DMS114 treated with DMSO at 0.1 percent for 48 hours (cell line): ENCODE data around the gene METAP2.
A peak's percentile ranks its signal among the peaks of the same experiment; 100 is the strongest.
"Not testable (repeated sequence)": the region's sequence is repeated elsewhere in the genome, so short reads cannot be mapped to it uniquely, and the experiment has no call there.

Experiments
- DNase-seq: peaks from one replicate; lab custom pipeline; 2025; ENCODE audit not compliant: unreplicated experiment; lab: John Stamatoyannopoulos, UW

Gene METAP2

GRCh38 chr12:95473884-95474659 lies at the start of gene METAP2:
Gene METAP2 (plus strand): TSS chr12:95474152. CDS start chr12:95474180, 28 bp downstream.
- peak; percentile 94 for DNase-seq

- DNase-seq, result no peak
Measured at GRCh38 chr12:95424271-95424994, 49.5 kb upstream of the METAP2 start.

DNA sequence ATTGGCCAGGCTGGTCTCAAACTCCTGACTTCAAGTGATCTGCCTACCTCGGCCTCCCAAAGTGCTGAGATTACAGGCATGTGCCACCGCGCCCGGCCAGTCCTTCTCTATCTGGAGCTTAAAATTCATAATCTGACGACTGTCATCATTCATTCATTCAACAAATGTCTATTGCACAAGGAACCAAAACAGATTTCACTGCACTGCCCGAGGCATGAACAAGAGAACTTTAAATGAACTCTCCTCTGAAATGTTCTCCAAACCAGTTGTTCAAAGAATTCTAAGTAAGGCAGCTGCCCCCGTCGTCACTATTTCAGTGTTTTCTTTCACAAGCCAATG lies 44.8 kb upstream of the METAP2 start:
- no peak for DNase-seq

- DNase-seq, result no peak
Measured at GRCh38 chr12:95431120-95431519, 42.8 kb upstream of the METAP2 start.

GRCh38 chr12:95435355-95435754 lies 38.6 kb upstream of the METAP2 start:
- no peak for DNase-seq

DNA sequence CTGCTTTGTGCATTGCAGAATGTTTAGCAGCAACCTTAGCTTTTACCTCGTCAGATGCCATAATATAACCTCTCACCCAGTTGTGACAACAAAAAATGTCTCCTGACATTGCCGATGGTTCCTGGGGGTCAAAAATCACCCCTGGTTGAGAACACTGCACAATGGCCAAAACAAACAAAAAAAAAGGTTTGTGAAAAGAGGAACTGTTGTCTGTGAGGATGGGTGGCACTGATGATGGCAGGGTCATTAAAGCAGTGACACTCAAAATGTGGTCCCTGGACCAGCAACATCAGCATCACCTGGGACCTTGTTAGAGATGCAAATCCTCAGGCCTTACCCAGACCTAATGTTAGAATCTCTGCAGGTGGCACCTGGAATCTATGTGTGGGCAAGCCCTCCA lies 36.4 kb upstream of the METAP2 start:
- DNase-seq, result no peak

GRCh38 chr12:95439461-95440230 lies 34.3 kb upstream of the METAP2 start:
- DNase-seq, result no peak

GRCh38 chr12:95440401-95440800 lies 33.6 kb upstream of the METAP2 start:
- no peak for DNase-seq

DNA sequence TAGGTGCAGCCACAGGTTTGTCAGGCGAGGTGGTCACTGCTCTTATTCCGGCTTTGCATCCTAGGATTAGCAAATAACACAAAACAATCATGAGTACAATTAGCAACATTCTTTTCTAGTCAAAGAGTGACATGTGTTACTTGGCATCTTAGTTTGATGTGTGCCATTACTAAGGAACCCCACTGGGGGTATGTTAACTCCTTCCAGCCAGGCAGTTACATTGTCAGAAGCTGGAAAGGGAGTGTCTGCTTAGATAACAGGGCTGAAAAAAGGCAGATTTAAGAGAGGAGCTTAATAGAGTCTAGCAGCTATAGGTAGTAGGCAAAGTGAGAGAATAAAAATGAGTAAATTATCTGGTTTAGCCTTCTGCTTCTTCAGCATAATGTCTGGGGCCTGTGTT lies 30.5 kb upstream of the METAP2 start:
- no peak for DNase-seq

DNA sequence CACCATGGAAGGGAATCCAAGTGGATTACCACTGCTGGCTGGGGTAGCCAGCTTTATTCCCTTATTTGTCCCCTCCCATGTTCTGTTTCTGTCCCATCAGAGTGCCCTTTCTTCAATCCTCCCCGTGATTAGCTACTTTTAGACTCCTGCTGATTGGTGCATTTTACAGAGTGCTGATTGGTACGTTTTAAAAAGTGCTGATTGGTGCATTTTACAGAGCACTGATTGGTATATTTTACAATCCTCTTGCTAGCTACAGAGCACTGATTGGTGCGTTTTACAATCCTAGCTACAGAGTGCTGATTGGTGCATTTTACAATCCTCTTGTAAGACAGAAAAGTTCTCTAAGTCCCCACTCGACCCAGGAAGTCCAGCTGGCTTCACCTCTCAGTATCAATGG lies 28.9 kb upstream of the METAP2 start:
- not testable (repeated sequence) for DNase-seq

GRCh38 chr12:95445884-95446505 lies 28.0 kb upstream of the METAP2 start:
- no peak for DNase-seq

DNA sequence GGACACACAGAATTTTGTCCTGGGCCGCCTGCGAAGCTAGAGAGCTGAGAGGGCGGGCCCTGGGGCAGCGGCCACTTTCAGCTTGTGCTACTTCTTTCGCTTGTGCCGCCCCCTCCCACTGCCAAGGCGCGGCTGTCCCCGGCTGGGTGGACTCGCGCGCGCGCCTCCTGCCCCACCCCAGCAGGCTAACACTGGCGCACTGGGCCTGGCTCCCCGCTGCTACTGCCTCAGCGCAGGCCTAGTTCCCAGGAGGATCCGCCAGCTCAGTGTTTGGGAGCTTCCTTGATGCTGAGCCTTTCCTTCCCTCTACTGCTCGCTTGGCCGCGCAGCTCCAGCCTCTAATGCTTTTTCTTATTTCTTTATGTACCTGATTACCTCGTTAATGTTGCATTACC lies 27.4 kb upstream of the METAP2 start:
- DNase-seq, result no peak

- DNase-seq, result not testable (repeated sequence)
Measured at GRCh38 chr12:95449656-95450055, 24.3 kb upstream of the METAP2 start.

DNA sequence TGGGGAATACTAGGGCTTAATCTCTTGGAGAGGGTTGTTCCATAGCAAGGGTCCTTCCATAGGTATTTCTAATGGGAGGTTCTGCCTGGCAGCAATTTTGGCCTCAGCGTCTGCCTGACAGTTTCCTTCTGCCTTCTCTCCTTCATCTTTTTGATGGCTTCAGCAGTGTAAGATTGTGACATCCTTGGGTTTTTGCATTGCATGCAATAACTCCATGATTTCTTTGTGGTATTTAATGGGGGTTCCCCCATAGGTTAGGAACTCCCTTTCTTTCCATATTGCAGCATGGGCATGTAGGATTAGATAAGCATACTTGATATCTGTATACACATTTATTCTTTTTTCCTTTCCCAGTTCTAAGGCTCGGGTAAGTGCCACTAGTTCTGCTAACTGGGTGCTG lies 21.5 kb upstream of the METAP2 start:
- not testable (repeated sequence) for DNase-seq

- not testable (repeated sequence) for DNase-seq
Measured at GRCh38 chr12:95453881-95454280, 20.1 kb upstream of the METAP2 start.

DNA sequence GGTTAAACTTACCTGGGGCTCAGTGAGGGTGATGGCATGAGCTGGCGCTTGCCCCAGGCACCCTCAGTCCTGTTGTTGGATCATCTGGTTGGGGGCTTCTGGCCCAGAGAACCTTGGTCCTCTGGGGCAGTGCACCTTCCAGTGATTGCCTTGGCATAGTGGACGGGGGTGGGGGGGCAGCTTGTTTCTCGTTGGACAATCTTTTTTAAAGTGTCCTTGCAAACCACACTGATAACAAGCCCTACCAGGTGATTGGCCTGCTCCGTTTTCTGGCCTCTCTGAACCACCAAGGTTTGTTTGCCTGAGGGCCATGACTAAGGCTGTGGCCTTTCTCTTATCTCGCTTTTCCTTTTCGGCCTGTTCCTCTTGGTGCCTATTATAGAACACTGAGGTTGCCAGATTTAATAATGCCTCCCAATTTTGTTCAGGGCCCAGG lies 19.2 kb upstream of the METAP2 start:
- not testable (repeated sequence) for DNase-seq

- DNase-seq, result not testable (repeated sequence)
Measured at GRCh38 chr12:95457605-95458004, 16.3 kb upstream of the METAP2 start.

- DNase-seq, result no peak
Measured at GRCh38 chr12:95458761-95459160, 15.2 kb upstream of the METAP2 start.

- DNase-seq, result no peak
Measured at GRCh38 chr12:95459310-95459709, 14.6 kb upstream of the METAP2 start.

- DNase-seq, result no peak
Measured at GRCh38 chr12:95460105-95460504, 13.8 kb upstream of the METAP2 start.

DNA sequence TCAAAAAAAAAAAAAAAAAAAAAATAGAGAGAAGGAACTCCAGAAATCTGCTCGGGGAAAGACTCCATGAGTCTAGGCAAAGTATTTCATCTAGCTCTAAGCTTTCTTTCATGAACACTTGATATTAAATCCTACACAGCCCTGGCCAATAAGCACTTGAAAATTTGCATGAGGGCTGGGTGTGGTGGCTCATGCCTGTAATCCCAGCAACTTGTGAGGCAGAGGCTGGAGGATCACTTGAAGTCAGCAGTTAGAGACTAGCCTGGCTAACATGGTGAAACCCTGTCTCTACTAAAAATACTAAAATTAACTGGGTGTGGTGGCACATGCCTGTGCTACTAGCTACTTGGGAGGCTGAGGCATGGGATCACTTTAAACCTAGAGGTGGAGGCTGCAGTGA lies 13.1 kb upstream of the METAP2 start:
- DNase-seq, result no peak
